Superior temporal gyrus (tissue), 1 donor: ENCODE measurements around the gene AUTS2.

ENCODE experiments used
- DNase-seq: peaks from one replicate; pipeline ENCODE4 v3.0.0-alpha.2; 2016; ENCODE audit errors: extremely low spot score

The AUTS2 gene

GRCh38 chr7:70654146-70654545 is 1055.9 kb downstream of the AUTS2 start:
- DNase-seq: no peak

DNA sequence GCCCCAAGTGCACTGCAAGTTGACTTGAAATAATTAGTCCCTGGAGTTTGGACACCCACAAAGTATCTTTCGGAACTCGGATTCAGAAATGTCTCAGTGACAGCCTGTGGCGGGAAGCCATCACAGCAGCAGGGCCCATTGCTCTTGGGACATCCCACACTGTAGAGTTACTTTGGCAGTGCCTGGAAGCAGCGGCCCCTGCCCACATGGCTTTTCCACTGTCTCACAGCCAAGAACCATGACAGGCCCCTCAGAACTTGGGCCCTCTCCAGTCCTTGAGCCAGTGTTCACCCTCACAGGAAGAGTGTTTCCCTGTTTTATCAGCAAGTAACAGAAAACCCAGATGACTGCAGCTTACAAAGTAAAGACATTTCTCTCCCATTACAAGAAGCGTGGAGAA is 1056.7 kb downstream of the AUTS2 start:
- DNase-seq: no peak

- no peak for DNase-seq
Measured at GRCh38 chr7:70655694-70656093, 1057.4 kb downstream of the AUTS2 start.

DNA sequence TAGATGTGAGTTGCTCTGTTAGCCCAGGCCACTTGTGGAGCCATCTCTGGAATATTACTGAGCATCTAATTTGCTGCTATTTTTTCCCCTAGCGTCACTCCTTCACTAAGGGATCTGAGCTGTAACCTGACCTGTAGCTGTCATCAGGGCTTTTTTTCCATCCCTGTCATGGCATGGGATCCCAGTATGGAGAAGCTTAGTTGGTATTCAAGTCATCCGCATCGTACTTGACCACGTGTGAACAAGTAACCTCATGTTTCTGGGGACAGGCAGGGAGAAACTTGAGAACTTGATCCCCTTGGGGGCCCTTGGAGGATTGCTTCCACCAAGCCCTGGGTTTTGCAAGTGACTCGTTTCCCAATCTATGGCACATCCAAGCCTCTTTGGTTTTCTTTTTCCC is 1059.3 kb downstream of the AUTS2 start:
- DNase-seq: no peak

GRCh38 chr7:70657989-70658632 is 1059.8 kb downstream of the AUTS2 start:
- DNase-seq: no peak

GRCh38 chr7:70659263-70659662 is 1061.0 kb downstream of the AUTS2 start:
- DNase-seq: no peak

DNA sequence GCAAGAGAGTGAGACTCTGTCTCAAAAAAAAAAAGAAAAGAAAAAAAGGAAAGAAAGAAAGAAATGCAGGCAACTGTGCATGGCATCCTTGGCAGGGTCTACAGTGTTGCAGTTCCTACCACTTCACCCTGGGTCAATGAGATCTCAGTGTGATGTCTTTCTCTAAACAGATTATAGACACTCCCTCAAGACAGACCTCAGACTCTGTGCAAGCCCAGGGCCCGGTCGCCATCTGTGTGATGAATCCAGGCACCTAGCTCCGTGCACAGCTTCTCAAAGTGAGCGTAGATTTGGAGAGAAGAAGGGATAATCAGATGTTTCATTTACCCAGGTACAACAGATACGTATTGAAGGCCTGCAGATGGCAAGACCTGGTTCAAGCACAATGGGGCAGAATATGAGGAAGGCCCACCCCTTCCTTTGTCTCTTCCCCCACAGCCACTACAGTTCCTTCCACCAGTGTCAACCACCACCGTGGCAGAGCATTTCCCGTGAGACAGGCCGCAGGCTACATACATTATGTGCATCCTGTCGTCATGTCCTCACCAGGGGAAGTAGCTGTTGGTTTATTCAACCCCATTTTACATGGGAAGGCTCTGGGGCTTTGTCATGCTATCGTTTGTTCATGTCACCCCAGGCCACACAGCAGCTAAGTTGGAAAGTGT is 1062.0 kb downstream of the AUTS2 start:
- no peak for DNase-seq

DNA sequence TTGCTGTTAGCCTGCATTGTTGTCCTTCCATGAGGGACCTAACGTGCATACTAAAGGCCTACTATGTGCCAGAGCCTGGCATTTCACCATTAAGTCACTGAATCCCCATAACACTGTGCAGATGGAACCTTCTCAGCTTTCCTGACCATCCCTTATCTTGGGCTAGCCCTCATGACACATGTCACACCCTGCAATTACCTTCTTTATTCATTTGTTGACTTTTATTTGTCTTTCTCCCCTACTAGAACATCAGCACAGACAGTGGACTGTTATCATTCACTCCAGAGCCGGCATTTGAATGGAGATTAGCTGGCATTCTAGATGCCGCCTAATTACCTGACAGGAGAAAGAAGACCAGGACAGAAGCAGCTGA is 1062.5 kb downstream of the AUTS2 start:
- DNase-seq: no peak

- DNase-seq: no peak
Measured at GRCh38 chr7:70663680-70664079, 1065.4 kb downstream of the AUTS2 start.

DNA sequence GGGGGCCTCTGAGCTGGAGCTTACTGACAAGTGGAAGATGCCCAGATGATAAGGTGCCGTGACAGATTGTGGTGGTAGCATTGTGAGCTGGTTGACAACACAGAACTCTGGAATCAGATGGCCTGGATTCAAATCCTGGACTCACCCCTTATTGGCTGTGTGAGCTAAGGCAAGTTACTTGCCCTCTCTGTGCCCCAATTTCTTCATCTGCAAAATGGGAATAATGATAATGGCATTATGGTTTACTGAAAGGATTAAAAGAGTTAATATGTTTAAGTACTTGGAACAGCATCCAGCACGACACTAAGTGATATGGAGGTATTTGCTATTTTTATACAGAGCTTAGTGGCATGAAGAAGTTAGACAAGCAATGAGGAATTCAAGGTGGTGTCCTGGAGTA is 1067.7 kb downstream of the AUTS2 start:
- DNase-seq: no peak

DNA sequence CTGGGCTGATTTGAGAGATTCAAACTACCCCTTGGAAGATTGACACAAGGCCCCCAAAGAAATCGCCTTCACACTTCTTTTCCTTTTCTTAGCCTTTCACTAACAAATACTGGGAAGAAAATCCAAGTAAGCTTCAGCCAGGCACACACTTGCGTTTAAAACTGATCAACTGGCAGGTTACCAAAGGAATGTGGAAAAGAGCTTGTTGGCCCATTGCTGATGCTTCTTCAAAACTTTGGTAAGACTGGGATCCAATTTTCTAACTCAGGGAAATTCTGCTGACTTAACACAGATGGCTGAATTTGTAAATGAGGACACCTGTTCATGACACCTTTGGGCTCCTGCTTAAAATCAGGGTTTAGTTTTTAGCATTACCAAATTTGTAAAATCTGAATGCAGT is 1069.1 kb downstream of the AUTS2 start:
- DNase-seq: no peak

DNA sequence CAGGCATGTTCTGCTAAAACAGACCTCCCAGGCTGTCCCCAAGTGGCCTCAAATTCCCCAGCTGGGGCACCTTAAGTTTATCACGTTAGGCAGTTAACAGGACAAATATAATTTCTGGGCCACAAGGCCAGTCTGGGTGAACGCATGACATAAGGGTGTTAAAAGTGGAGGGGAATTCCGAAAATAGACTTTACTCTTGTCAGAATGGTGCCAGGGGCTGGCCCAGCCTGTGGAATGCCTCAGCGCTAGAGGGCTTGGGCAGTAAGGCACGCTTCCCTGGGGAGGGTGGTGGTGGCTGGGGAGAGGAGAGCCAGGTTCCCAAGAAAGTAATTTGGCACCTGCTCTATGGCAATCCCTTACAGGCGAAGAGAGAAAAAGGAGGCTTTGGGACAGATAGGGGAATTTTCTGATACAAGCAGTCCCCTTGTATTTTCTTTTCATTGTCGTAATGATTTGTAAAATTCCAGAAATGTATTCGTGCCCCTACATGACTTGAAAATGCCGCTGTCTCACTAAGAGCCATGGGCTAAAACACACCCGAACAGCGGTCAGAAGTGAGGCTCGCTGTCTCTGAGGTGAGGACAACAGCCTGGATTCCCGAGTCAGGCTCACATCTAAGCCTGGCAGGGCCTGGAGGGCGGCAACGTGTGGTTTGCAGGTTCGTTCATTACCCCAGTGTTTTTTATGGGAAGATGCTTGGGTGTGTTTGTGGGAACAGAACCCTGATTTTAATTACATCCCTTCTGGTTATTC is 1070.5 kb downstream of the AUTS2 start:
- DNase-seq: no peak

- DNase-seq: no peak
Measured at GRCh38 chr7:70669854-70670253, 1071.6 kb downstream of the AUTS2 start.

GRCh38 chr7:70670288-70670687 is 1072.0 kb downstream of the AUTS2 start:
- DNase-seq: no peak

- no peak for DNase-seq
Measured at GRCh38 chr7:70673778-70674570, 1075.7 kb downstream of the AUTS2 start.

- DNase-seq: no peak
Measured at GRCh38 chr7:70674571-70675010, 1076.3 kb downstream of the AUTS2 start.

DNA sequence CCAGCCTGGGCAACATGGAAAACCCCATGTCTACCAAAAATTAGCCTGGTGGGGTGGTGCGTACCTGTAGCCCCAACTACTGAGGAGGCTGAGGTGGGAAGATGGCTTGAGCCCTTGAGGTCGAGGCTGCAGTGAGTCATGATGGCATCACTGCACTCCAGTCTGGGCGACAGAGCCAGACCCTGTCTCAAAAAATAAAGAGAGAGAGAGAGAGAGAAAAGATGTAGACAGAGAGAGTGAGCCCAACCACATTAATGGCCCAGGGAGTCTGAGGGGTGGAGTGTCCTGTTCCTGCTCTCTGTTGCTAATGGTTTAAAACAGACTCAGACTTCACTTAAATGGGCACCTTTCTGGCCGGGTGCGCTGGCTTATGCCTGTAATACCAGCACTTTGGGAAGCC is 1078.0 kb downstream of the AUTS2 start:
- DNase-seq: no peak

DNA sequence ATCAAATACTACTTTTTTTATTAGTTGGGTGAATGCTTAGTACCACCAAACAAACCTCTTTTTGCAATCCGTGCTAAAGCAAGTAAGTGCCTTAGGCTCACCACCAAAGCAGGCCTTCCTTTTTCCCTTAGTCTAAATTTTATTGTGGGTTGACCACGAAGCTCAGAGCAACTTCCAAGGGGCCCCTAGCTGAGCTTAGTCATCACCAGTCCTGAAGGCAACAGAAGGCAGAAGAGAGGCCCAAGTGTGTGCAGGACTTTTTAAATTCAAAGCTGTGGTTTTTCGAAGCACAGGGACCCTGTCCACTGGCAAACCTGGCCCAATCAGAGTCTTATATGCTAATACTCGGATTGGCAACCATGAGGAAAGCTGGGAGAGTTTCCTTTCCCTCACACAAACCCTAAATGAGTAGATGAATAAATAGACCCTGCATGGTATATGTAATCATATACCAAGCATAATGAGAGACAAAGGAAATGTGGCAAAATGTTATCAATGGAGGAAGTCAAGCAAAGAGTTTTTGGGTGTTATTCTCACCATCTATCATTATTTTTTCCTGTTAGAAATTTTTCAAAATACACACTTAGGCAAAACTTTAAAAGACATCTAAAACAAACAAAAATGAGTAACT is 1080.5 kb downstream of the AUTS2 start:
- DNase-seq: no peak

DNA sequence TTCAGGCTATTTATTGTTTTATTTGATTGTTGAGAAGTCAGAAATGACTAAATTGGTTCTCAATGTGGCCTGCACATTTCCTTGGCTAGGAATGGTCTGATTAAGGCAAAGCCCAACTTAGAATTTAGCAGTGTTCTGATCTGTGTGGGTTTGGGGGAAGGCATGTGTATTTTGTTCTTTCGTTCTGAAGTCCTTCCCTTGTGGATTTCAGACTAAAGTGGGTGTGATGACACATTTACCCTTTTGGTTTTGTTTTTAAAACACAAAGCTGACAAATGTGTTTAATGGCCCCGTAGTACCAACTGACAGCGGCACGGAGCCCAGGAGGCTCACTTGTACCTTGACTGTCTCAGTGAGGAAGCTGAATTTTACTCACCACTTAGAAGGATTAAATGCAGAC is 1081.4 kb downstream of the AUTS2 start:
- DNase-seq: no peak

DNA sequence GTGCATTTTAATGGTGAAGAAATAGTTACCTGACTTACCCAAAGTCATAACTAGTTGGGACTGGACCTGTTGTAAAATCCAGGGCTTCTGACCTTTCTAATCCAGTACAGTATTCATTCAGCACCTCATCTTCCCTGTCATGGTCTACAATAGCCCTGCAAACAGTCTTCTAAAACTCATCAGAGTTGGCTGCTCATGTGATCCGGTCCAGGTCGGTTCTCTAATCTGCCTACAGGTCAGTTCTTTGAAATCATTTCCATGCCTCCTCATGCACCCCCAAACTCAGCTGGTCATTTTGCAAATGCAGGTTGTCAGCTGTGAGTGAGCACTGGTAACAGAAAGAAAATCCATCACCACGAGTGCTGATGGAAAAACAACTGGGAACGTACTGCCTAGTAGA is 1082.0 kb downstream of the AUTS2 start:
- no peak for DNase-seq

DNA sequence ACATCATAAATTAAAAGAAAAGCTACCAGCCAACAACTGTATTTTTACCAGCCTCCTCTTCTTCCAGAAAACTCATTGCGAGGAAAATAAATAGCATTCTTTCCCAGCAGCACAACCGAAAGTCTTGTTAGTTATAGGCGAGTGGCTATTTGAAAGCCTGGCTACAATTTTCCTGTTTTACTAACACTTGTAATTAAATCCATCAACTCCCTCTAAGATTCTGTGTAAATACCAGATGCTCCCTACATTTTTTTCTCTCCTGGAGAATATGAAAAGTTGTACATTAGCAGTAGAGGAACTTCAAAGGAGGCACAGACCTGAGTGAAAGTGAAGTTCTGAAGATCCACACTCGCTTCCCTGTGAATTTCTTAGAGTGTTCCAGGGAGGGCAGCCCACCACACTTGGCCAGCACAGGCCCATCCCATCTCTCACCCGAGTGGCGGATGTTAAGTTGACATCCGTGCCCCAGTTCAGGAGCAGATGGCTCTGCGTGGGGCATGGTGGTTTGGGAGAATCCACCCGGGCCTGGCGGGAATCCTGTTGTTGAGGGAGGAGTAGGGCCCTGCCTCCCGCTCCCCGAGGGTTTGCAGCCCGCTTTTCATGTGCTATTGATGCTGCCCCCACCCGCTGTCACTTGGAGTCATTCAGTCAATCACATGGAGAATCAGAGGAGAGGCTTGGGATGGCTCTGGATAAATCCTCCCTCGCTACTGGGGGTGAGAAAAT is 1082.6 kb downstream of the AUTS2 start:
- DNase-seq: no peak
